NOMO-1 treated with DMSO at 0.1 percent for 48 hours (cell line): Measurements from ENCODE around the gene GUCY2D.
"Not testable (repeated sequence)": the region's sequence is repeated elsewhere in the genome, so short reads cannot be mapped to it uniquely, and the experiment has no call there.

Source experiments
- DNase-seq: peaks from one replicate; lab custom pipeline; 2025; ENCODE audit not compliant: unreplicated experiment; lab: John Stamatoyannopoulos, UW

The GUCY2D gene

DNA sequence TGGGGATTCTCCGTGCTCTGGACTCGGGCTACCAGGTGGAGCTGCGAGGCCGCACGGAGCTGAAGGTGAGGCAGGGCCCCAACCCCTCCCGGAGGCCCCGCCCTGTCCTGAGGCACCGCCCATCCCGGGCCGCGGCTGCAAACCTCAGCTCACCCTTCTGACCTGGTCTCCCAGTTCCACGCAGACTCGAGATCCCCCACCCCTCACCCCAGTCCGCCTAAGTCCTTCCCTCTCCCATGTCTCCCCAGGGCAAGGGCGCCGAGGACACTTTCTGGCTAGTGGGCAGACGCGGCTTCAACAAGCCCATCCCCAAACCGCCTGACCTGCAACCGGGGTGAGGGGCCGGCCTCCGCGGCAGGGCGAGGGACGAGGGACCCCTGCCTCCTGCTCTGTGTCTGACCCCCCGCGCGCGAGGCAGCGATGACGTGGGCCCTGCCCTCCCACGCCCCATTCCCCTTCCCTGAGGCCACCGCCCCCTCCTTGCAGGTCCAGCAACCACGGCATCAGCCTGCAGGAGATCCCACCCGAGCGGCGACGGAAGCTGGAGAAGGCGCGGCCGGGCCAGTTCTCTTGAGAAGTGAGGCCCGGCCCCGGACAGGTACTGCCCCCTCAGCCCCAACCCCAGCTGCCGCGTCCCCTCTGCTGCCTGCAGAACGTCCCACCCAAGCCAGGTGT is 13.7 kb downstream of the GUCY2D start:
- no peak for DNase-seq

DNA sequence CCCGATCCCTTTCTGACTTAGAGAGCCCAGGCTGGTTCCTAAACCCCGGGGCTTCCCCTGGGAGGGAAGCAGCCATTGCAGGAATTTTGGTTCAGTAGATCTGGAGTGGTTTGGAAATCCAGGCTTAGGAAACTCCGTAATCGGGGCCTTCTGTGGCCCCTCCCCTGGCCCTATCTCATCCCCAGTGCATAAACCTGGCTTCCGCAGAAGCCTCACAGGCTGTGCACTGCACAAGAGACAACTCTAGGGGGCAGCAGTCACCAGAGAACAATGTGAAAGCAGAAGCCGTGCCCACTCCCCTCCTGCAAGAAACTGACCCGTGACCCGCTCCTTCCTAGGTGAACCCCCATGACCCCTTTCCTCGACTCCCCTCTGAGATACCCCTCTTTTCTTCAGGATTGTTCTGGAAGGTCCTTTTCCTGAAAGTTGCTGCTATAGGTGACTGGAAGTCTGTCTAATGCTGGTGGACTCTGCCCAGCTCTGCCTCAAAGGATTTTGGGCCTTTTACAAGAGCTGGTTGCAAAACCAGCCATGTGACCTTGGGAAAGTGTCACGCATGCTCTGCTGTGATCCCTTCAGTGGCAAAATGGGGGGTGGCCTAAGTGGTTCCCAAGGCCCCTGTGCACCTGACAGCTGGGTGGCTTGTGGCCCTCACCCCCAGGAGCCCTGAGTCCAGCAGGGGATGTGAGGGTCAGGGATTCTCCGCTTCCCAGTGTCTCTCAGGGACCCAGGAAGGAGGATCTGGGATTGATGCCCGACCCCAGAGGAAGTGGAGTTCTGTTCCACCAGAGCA is 14.4 kb downstream of the GUCY2D start:
- DNase-seq = peak; percentile 68

DNA sequence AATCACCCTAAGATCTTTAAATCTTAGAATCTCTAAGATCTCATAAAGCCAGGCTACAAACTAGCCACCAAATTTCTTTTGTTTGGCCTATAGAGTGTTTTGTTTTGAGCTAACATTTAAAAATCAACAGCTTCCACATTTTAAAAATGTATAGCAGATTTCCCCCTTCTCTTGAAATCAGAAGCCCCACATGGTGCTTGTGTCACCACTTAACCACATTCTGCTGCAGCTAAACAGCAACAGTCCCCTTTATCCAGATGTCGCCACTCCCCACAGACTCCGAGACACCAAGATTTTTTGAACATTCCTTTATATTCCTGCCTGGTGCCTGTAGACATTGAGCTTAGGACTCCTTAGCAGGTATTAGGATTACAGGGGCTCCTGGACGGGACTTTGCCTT is 16.0 kb downstream of the GUCY2D start:
- DNase-seq = peak; percentile 48

DNA sequence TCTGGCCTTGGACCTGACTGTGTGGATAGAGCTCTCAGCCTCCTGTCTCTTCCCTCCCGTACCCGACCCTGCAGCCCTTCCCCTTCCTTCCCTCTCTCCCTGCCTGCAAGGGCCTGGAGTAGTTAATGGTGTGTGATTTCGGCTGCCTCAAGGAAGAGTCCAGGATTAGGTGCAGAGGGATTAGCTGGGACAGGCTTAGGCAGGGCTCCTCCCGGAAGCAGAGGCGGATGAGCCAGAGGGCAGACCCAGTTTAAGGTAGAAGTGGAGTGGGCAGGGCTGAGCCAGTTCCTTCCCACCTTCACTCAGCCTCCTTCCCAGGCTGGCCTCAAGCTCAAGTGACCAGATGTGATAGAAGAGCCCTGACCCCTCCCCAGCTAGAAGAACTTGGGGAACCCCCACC is 16.8 kb downstream of the GUCY2D start:
- DNase-seq = no peak

DNA sequence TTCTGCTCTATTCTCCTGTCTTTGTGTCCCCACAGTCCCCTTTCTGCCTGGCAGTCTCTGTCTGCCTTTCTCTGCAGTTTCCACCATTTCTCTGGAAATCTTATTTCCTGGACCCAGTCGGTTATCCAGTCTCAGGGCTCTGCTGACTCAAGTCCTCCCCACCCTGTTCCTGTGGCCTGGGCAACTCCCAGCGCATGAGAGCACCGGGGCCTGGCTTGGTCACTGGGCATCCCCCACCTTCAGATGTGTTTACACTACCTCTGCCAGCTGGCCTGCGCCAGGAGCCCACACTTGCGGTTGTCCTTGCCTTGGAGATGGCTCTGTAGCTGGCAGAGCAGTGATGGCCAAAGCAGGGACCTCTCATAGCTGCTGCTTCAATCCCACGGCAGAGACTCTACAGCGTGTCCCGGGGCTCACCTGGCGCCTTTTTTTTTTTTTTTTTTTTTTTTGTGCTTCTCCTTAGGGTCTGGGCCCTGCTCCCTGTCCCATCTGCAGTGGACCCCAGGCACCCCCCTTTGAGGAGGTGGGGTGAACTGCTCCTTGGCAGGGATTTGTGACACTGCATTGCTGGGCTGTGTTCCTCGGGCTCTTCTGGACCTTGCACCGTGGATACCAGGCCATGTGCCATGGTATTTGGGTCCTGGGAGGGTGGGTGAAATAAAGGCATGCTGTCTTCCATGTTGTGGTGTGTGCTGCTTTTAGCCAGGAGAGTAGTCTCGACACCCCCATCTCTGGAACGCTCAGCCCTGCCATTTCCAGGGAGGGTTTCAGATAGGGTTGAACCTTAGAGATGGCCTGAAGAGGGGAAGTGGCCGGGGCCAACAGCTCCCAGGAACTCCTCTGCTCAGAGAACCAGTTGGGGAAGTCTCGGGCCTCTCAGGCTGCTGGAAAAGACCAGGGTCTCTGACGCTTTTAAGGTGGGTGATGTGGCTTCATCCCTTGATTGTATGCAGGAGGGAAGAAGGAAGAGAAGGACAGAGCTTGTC is 17.5 kb downstream of the GUCY2D start:
- DNase-seq = no peak

DNA sequence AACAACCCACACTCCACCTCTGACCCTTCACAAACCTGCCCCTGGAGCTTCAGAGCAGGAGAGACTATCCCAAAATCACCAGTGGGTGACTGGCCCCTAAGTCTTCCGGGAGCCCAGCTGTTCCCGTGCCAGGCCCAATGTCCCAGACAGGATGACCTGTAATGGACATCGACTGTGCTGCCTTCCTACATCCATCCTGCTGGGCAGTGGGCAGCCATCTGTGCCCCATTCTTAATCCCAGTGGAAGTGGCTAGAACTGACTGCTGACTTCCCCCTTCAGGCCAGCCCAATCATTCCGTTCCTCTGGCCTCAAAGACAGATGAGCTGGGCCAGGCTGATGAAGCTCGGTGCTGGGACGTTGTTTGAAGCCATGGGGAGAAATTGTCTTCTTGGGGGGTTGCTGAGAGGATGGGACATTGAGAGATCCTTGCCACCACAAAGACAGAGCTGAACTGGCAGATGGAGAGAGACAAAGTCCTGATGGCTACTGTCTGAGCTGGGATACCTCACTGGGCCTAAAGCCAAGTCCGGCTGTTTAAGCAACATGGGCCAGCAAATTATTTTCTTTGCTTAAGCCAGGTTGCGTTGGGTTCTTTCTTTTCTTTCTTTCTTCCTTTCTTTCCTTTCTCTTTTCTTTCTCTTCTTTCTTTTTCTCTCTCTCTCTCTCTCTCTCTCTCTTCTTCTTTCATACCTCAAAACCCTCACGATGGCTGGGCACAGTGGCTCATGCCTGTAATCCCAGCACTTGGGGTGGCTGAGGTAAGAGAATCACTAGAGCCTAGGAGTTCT is 18.6 kb downstream of the GUCY2D start:
- DNase-seq = no peak

DNA sequence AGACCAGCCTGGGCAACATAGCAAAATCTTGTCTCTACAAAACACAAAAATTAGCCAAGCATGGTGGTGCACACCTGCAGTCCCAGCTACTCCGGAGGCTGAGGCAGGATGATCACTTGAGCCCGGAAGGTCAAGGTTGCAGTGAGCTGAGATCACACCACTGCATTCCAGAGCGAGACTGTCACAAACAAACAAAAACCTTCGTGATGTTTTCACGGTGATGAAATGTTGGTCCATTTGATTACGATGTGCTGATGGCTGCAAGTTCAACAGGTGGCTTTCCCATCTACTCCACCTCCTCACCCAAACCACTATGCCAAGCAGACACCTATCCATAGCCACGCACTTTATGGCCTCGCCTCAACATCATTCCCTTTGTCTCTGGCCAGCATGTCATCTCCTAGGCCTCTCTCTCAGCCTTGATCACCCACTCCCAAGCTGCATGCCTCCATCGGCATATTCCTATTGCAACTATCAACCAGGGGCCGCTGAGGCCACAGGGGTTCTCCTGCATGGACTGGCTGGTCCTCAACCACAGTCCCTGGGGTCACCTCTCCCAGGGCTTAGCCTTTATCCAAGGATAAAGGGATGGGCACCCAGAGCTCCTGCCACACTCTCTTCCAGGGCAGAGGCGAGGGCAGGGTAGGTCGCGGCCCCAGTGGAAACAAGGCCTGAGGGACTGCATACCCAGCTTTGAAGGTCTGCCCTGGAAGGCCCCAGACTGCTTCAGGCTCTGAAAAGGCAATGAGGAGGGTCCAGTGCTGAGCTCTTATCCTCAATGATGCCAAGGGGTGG is 19.3 kb downstream of the GUCY2D start:
- DNase-seq = no peak

DNA sequence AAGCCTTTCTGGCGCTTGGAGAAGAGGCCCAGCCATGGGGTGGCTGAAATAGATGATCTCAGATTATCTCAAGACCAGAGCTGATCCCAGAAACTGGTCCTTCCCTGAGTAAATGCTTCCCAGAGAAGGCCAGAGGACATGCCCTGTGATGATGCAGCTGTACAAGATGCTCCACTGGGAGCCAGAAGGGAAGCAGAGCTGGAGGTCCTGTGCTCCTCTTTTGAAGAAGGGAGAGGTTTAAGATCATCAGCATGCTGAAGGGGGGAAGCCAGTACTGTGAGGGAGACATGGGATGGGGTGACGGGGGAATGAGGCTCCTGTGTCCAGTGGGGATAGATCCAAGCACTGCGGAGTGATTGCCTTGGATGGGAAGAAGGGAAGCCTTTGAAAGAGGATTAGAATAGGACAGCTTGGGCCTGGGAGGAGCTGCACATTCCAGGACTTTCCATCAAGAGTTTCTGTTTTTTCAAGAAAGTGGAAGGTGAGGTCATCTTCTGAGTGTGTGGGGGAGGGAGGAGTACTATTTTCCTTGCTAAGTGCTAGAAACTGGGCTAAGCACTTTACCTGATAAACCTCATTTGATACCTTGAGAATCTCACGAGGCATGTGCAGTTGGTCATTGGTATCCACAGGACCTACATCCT is 20.1 kb downstream of the GUCY2D start:
- DNase-seq = no peak

DNA sequence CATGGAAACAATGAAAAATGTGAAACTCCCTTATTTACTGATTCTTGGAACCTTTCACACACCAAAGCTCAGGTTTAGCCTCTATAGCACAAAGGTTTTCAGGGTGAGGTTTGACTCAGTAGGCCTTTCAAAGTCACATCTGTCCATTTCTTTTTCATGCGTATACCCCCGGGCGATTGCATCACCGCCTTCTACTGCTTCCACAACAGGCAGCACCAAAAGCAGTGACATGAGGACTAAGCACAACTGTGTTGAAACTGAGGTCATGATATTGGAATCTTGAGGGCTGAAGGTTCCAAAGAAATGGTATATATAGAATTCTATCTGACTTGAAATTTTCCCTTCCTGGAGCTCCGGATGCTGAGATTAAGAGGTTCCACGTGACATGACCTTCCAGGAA is 21.7 kb downstream of the GUCY2D start:
- not testable (repeated sequence) for DNase-seq

DNA sequence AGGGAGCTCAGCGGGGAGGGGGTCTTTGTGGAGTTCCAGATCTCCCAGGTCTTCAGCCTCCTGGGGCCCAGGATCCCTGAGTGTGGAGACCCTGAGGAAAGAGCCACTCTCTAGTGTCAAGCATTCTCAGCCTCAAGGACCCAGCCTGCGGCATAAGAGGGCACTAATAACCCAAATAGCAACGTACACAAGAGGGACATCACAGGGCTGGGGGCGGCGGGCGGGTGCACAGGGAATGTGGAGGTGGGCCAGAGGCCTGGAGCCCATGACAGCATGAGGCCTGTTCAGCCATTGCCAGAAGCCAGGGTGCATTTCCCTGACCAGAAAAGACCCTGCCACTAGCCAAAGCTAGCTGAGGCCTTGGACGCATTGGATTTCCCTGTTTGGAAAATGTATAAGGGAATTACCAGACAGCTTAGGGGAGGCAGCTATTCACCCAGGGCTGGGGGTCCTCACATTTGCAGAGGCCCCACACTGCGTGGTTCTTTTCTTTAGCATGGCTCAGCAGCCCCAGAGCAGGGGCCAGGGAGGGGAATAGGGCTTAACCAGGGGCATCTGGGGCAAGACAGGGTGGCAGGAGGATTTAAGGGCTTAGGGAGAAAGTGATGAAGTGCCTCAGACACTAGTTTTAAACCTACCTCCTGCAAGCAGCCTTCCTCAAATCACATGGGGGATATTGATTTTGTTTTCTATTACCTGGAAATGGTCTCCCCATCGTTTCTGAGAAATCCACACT is 22.9 kb downstream of the GUCY2D start:
- no peak for DNase-seq

DNA sequence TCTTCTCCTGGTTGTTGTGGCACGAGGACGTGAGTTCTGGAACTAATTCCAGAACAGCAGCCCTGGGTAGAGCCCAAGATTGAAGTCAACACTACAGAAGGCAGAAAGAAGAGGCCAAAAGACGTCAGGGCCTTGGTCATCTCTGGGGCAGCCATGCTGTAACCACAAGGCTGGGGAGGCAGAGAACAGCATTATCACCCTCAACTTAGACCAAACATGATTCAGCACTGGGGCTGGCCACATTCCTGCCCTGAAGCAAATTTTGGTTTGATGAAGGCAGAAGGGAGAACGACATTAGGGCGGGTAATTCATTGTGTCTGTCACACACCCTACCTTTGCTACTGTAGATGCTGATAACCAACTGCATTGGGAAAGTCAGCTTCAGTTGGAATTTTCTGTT is 26.7 kb downstream of the GUCY2D start:
- no peak for DNase-seq

DNA sequence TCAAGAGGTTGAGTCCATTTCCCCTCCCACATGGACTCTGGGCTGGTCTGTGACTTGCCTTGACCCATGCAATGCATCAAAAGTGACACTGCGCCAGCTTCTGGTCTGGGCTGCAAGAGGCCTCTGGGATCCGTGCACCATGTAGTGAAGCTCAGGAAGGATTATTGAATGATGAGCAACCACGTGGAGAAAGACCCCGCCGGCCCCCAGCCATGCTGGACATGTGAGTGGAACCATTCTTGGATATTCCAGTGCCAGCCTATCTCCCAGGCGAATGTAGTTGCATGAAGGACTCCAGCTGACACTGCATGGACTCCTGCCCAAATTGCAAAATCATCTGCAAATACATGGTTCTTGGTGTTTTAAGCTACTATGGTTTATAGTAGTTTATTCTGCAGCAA is 28.8 kb downstream of the GUCY2D start:
- DNase-seq = no peak

DNA sequence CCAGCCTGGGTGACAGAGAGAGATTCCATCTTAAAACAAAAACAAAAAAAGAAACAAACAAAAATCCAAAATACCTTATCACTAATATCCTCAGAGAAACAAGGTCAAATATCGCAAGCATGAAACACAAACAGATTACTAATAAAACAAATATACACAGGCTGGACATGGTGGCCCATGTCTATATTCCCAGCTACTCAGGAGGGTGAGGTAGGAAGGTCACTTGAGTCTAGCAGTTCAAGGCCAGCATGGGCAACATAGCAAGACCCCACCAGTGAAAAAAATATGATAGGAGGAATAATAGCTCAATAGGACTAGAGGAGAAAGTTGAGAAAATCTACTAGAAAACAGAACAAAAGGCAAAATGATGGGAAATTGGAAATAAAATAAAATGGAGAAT is 29.5 kb downstream of the GUCY2D start:
- no peak for DNase-seq

DNA sequence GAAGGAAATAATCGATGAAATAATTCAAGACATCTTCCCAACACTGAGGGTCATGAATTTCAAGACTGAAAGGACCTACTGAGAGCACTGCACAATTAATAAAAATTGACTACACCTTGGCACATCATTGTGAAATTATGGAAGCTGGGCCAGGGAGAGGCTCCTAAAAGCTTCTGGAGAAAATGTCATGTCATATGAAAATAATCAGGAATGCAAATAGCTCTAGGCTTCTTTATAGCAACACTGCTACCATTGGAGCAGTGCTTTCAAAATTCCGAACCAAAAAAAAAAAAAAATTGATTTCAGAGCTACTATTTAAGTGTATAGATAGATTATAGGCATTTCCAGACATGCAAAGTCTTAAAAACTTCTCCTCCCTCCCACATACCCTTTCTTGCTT is 30.0 kb downstream of the GUCY2D start:
- DNase-seq = no peak

DNA sequence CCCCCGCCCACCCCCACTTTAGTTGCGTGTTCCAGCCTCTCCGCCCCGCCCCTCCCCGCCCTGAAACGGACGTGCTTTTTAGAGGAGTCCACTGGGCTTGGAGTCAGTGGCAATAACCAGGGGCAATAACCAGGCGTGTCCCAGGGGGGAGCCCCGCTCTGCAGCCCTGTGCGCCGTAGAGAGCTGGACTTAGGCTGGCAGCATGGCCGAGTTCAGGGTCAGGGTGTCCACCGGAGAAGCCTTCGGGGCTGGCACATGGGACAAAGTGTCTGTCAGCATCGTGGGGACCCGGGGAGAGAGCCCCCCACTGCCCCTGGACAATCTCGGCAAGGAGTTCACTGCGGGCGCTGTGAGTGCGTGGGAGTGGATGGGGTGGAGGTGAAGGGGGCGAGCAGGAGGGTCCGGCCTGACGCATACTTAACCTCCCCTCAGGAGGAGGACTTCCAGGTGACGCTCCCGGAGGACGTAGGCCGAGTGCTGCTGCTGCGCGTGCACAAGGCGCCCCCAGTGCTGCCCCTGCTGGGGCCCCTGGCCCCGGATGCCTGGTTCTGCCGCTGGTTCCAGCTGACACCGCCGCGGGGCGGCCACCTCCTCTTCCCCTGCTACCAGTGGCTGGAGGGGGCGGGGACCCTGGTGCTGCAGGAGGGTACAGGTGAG is 36.7 kb downstream of the GUCY2D start, which contains the start of gene ALOX15B:
Gene ALOX15B, plus strand, starts transcription at position 106 of the 657 bp plus-strand sequence. Its CDS starts 97 bp downstream, at position 203.
- DNase-seq = no peak

DNA sequence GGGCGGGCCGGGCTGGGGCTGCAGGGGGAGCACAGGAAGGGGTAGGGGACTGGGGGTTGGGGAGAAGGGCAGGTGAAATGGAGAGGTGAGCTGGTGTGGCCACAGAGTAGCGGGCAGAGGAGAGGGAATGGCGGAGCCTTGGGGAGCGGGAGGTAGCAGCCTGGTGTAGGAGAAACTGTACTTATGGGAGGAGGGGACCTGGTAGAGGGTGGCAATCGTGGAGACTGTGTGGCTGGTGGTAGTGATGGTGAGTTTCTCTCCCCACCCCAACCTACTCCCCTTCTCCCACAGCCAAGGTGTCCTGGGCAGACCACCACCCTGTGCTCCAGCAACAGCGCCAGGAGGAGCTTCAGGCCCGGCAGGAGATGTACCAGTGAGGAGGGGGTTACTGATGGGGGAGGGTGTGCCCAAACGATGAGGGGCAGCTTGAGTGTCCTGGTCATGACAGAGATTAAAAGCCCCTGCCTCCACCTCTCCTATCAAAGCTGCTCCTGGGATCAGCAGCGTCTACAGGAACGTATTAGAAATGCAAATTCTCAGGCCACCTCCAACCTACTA is 37.3 kb downstream of the GUCY2D start:
- no peak for DNase-seq

DNA sequence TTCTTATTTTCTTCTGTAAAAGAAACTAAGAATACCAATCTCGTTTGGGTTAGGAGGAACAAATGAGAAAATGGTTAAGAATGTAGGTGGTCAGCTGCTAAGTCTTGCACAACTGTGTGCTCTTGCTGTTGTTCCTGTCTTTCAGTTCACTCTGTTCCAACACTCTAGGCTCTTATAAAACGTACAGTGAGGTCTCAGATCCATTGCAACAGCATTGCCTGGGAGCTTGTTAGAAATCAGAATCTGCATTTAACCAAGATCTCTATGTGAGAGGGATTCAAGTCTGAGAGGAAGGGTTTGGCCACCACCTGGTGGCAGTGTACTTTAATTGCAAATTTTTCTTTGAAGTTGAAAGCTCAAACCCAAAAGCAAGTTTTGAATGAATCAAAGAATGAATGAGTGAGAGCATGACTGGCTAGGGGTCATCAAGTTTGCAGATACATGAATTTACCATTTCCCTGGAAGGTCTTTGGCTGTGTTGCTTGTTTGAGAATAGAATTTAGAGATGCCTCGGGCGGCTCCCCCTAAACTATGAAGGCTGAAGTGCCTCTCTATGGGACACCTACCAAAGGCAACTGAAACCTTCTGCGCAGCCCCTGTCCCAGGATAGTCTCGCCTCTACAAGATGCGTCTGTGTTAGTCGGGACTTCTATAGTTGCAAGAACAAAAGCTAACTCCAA is 39.0 kb downstream of the GUCY2D start:
- DNase-seq = peak; percentile 95
